ENCODE results near the gene IGDCC3.

Gene IGDCC3

GRCh38 chr15:65384895-65385869, 7.4 kb upstream of the IGDCC3 start:
- Mint-ChIP-seq H3K36me3 (no peaks in the 10 kb centered on the region), H3K4me3 (peak overlapping the region; percentile 87), H3K27ac (peak overlapping the region; percentile 87)

GRCh38 chr15:65384505-65384894, 6.7 kb upstream of the IGDCC3 start:
- Mint-ChIP-seq H3K36me3 (no peaks in the 10 kb centered on the region), H3K4me3 (peak overlapping the region; percentile 87), H3K27ac (peak overlapping the region; percentile 87), H3K9me3 (no peaks in the 10 kb centered on the region), H3K4me1 (peaks cover 19% of the 10 kb centered on the region)
- ATAC-seq, result peak; percentile 29
- no peak for DNase-seq (ENCODE audit: low spot score in 2 of 2)

More at GRCh38 chr15:65384895-65385869, 7.4 kb upstream of the IGDCC3 start:
- peaks cover 19% of the 10 kb centered on the region for H3K4me1 Mint-ChIP-seq
- DNase-seq (ENCODE audit: low spot score in 2 of 2) (peak; percentile 79 to 90), ATAC-seq (peak; percentile 90)
- H3K9me3 Mint-ChIP-seq, result no peaks in the 10 kb centered on the region

- DNase-seq (ENCODE audit: low spot score in 2 of 2), result no peak
- peaks cover 19% of the 10 kb centered on the region for H3K4me1 Mint-ChIP-seq
- no peak for ATAC-seq
- peak overlapping the region; percentile 87 for H3K4me3 Mint-ChIP-seq
- no peaks in the 10 kb centered on the region for H3K9me3 Mint-ChIP-seq
- no peaks in the 10 kb centered on the region for H3K36me3 Mint-ChIP-seq
- H3K27ac Mint-ChIP-seq, result peak overlapping the region; percentile 87
These were observed 6.2 kb upstream of the IGDCC3 start for GRCh38 chr15:65383991-65384390.

- Mint-ChIP-seq H3K4me3 (no peak overlapping the region), H3K4me1 (peaks cover 22% of the 10 kb centered on the region), H3K36me3 (no peaks in the 10 kb centered on the region), H3K27ac (peak overlapping the region; percentile 87), H3K9me3 (no peaks in the 10 kb centered on the region)
- no peak for DNase-seq (ENCODE audit: low spot score in 2 of 2)
- no peak for ATAC-seq
These were observed 5.7 kb upstream of the IGDCC3 start for GRCh38 chr15:65383456-65383855.

GRCh38 chr15:65382921-65383320, 5.1 kb upstream of the IGDCC3 start:
- Mint-ChIP-seq H3K27ac (peak overlapping the region; percentile 23), H3K9me3 (no peaks in the 10 kb centered on the region), H3K4me1 (peaks cover 25% of the 10 kb centered on the region), H3K4me3 (no peak overlapping the region), H3K36me3 (no peaks in the 10 kb centered on the region)
- ATAC-seq (no peak), DNase-seq (ENCODE audit: low spot score in 2 of 2) (no peak)

- ATAC-seq, result no peak
- Mint-ChIP-seq H3K4me1 (peaks cover 27% of the 10 kb centered on the region), H3K36me3 (no peaks in the 10 kb centered on the region), H3K4me3 (no peak overlapping the region), H3K27ac (no peak overlapping the region), H3K9me3 (no peaks in the 10 kb centered on the region)
- DNase-seq (ENCODE audit: low spot score in 2 of 2), result no peak
These were observed 4.3 kb upstream of the IGDCC3 start for GRCh38 chr15:65382146-65382491.

GRCh38 chr15:65381445-65382145, 3.8 kb upstream of the IGDCC3 start:
- ATAC-seq (no peak), DNase-seq (ENCODE audit: low spot score in 2 of 2) (no peak)
- Mint-ChIP-seq H3K4me3 (no peak overlapping the region), H3K4me1 (peaks cover 32% of the 10 kb centered on the region), H3K9me3 (no peaks in the 10 kb centered on the region), H3K36me3 (no peaks in the 10 kb centered on the region), H3K27ac (no peak overlapping the region)

- DNase-seq (ENCODE audit: low spot score in 2 of 2) (no peak), ATAC-seq (no peak)
- Mint-ChIP-seq H3K36me3 (no peaks in the 10 kb centered on the region), H3K27ac (no peak overlapping the region), H3K4me3 (no peak overlapping the region), H3K4me1 (peaks cover 28% of the 10 kb centered on the region), H3K9me3 (no peaks in the 10 kb centered on the region)
These were observed 2.2 kb upstream of the IGDCC3 start for GRCh38 chr15:65379986-65380385.

GRCh38 chr15:65377105-65377975, 462 bp downstream of the IGDCC3 start:
- no peaks in the 10 kb centered on the region for H3K9me3 Mint-ChIP-seq
- peaks cover 18% of the 10 kb centered on the region for H3K4me1 Mint-ChIP-seq
- peak; percentile 61 for ATAC-seq
- H3K4me3 Mint-ChIP-seq, result peak overlapping the region; percentile 66
- H3K36me3 Mint-ChIP-seq, result no peaks in the 10 kb centered on the region
- H3K27ac Mint-ChIP-seq, result no peak overlapping the region
- no peak for DNase-seq (ENCODE audit: low spot score in 2 of 2)

- Mint-ChIP-seq H3K9me3 (no peaks in the 10 kb centered on the region), H3K27ac (no peak overlapping the region), H3K4me1 (peaks cover 18% of the 10 kb centered on the region), H3K4me3 (peak overlapping the region; percentile 66), H3K36me3 (no peaks in the 10 kb centered on the region)
- DNase-seq (ENCODE audit: low spot score in 2 of 2), result no peak
- peak; percentile 20 for ATAC-seq
These were observed 1.1 kb downstream of the IGDCC3 start for GRCh38 chr15:65376767-65377104.

- Mint-ChIP-seq H3K4me3 (peak overlapping the region; percentile 66), H3K4me1 (peaks cover 18% of the 10 kb centered on the region), H3K36me3 (no peaks in the 10 kb centered on the region), H3K27ac (no peak overlapping the region), H3K9me3 (no peaks in the 10 kb centered on the region)
- no peak for ATAC-seq
- DNase-seq (ENCODE audit: low spot score in 2 of 2), result no peak
These were observed 1.8 kb downstream of the IGDCC3 start for GRCh38 chr15:65375871-65376607.

- ATAC-seq, result no peak
- Mint-ChIP-seq H3K4me3 (no peak overlapping the region), H3K36me3 (no peaks in the 10 kb centered on the region), H3K9me3 (no peaks in the 10 kb centered on the region), H3K4me1 (peaks cover 18% of the 10 kb centered on the region), H3K27ac (no peak overlapping the region)
- no peak for DNase-seq (ENCODE audit: low spot score in 2 of 2)
These were observed 2.9 kb downstream of the IGDCC3 start for GRCh38 chr15:65374821-65375401.

- DNase-seq (ENCODE audit: low spot score in 2 of 2) (no peak), ATAC-seq (no peak)
- no peak overlapping the region for H3K27ac Mint-ChIP-seq
- peaks cover 18% of the 10 kb centered on the region for H3K4me1 Mint-ChIP-seq
- H3K36me3 Mint-ChIP-seq, result no peaks in the 10 kb centered on the region
- no peaks in the 10 kb centered on the region for H3K9me3 Mint-ChIP-seq
- no peak overlapping the region for H3K4me3 Mint-ChIP-seq
These were observed 3.5 kb downstream of the IGDCC3 start for GRCh38 chr15:65374334-65374733.

GRCh38 chr15:65373163-65373651, 4.6 kb downstream of the IGDCC3 start:
- no peak for DNase-seq (ENCODE audit: low spot score in 2 of 2)
- Mint-ChIP-seq H3K9me3 (no peaks in the 10 kb centered on the region), H3K4me1 (peaks cover 12% of the 10 kb centered on the region)

More at GRCh38 chr15:65373163-65373651, 4.6 kb downstream of the IGDCC3 start:
- no peak overlapping the region for H3K4me3 Mint-ChIP-seq
- no peak for ATAC-seq
- H3K27ac Mint-ChIP-seq, result no peak overlapping the region
- H3K36me3 Mint-ChIP-seq, result no peaks in the 10 kb centered on the region
